Measurements from ENCODE around the gene AVEN. TPM values are rescaled to one million over a fixed set of nuclear protein-coding genes. Genes with fewer than 3 reads are reported as not detected.

AVEN gene
- total RNA-seq, 1 donor from 2014 or later = 8.9 TPM

DNA sequence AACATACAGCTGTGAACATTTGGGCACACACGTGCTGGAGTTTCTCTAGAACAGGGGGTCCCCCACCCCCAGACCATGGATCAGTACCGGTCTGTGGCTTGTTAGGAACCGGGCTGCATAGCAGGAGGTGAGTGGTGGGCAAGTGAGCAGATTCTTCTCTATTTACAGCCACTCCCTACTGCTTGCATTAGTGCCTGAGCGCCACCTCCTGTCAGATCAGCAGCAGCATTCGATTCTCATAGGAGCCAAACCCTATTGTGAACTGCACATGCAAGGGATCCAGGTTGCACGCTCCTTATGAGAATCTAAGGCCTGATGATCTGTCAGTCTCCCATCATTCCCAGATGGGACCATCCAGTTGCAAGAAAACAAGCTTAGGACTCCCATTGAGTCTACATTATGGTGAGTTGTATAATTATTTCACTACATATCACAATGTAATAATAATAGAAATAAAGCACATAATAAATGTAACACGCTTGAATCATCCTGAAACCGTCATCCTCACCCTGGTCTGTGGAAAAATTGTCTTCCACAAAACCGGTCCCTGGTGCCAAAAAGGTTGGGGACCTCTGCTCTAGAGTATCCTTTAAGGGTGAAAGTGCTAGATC, 44.9 kb downstream of the AVEN start:
- DNase-seq (no peak), ATAC-seq (no peak)
- H3K36me3 ChIP-seq = no peaks in the 10 kb centered on the region
- intact Hi-C loops (cut with DNase I) = no loop called here
- no peaks in the 10 kb centered on the region for H3K27me3 ChIP-seq (ENCODE audit: low read depth)
- TF ChIP-seq, protein P1, sequence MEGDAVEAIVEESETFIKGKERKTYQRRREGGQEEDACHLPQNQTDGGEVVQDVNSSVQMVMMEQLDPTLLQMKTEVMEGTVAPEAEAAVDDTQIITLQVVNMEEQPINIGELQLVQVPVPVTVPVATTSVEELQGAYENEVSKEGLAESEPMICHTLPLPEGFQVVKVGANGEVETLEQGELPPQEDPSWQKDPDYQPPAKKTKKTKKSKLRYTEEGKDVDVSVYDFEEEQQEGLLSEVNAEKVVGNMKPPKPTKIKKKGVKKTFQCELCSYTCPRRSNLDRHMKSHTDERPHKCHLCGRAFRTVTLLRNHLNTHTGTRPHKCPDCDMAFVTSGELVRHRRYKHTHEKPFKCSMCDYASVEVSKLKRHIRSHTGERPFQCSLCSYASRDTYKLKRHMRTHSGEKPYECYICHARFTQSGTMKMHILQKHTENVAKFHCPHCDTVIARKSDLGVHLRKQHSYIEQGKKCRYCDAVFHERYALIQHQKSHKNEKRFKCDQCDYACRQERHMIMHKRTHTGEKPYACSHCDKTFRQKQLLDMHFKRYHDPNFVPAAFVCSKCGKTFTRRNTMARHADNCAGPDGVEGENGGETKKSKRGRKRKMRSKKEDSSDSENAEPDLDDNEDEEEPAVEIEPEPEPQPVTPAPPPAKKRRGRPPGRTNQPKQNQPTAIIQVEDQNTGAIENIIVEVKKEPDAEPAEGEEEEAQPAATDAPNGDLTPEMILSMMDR (IDR thresholded peaks at IDR 0.05) = peak; percentile 15
- no peak overlapping the region for H3K27ac ChIP-seq
- H3K4me1 ChIP-seq = no peaks in the 10 kb centered on the region
- H3K9me3 ChIP-seq = no peaks in the 10 kb centered on the region
- no peak overlapping the region for H3K4me3 ChIP-seq

DNA sequence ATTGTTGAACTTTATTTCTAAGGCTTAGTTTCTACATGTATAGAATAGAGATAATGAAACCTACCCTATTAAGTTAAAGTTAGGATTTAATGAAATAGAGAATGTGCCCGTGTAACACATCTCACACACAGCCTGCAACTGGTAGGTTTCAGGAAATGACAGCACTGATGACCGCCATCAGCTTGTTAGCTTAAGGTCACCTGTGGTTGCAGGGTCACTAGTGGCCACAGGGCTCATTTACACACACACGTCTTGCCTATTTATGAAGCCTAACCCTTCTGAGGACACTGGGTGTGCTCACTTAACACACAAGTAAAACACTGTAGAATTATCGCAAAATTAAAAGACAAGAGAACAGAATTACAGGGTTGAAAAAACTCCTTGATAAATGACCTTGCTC, 50.6 kb downstream of the AVEN start:
- H3K9me3 ChIP-seq = no peaks in the 10 kb centered on the region
- intact Hi-C loops (cut with DNase I) = no loop called here
- no peak overlapping the region for H3K4me3 ChIP-seq
- no peak overlapping the region for H3K27ac ChIP-seq
- TF ChIP-seq, protein P1 (IDR thresholded peaks at IDR 0.05) = no peak
- H3K36me3 ChIP-seq = no peaks in the 10 kb centered on the region
- no peak for DNase-seq
- H3K27me3 ChIP-seq (ENCODE audit: low read depth) = no peaks in the 10 kb centered on the region
- ATAC-seq = no peak
- H3K4me1 ChIP-seq = no peaks in the 10 kb centered on the region

DNA sequence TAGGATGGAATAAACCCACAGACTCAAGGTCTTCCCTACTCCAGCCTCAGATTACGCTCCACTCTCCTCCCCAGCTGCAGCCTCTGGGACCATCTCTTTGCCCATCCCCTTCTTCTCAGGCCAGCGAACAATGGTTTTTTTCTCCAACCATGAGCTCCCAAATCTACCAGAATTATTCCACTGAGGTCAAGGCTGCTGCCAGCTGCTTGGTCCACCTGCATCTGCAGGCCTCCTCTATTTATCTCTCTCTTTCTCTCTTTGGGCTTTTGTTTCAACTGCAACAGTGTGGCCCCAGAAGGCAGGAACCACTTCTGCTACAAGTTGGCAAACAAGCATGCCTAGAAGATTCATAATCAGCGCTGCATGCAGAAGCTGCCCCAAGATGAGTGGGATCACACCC, 51.6 kb downstream of the AVEN start:
- H3K36me3 ChIP-seq = no peaks in the 10 kb centered on the region
- ATAC-seq (no peak), DNase-seq (no peak)
- intact Hi-C loops (cut with DNase I) = no loop called here
- TF ChIP-seq, protein P1 (IDR thresholded peaks at IDR 0.05) = no peak
- H3K4me3 ChIP-seq = no peak overlapping the region
- no peaks in the 10 kb centered on the region for H3K27me3 ChIP-seq (ENCODE audit: low read depth)
- no peaks in the 10 kb centered on the region for H3K9me3 ChIP-seq
- H3K27ac ChIP-seq = no peak overlapping the region
- H3K4me1 ChIP-seq = no peaks in the 10 kb centered on the region

- intact Hi-C loops (cut with DNase I) = no loop called here
- no peaks in the 10 kb centered on the region for H3K27me3 ChIP-seq (ENCODE audit: low read depth)
- no peak overlapping the region for H3K27ac ChIP-seq
- H3K4me3 ChIP-seq = no peak overlapping the region
- ATAC-seq (no peak), DNase-seq (no peak)
- TF ChIP-seq, protein P1 (IDR thresholded peaks at IDR 0.05) = no peak
- no peaks in the 10 kb centered on the region for H3K9me3 ChIP-seq
- no peaks in the 10 kb centered on the region for H3K4me1 ChIP-seq
- no peaks in the 10 kb centered on the region for H3K36me3 ChIP-seq
Measured at GRCh38 chr15:33985751-33986150, 53.3 kb downstream of the AVEN start.

DNA sequence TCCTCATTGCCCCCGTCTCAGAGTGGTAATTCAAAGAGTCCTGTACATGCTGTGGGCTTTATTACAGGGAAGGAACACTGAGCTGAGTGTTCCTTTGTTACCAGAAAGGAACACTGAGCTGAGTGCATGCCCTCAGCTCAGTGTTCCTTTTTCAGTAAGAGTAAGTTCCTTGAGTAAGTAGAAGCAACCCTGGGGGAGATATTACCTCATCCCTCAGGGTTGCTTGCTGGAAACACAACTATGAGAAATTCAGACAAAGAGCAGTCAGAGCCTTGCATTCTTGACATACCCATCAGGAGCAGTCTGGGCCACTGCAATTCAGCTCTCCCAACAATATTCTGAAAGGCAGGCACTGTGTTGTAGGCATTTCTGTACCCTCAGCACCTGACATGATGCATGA, 53.7 kb downstream of the AVEN start:
- Histone ChIP-seq H3K36me3 (no peaks in the 10 kb centered on the region), H3K9me3 (no peaks in the 10 kb centered on the region), H3K27me3 (ENCODE audit: low read depth) (no peaks in the 10 kb centered on the region), H3K27ac (no peak overlapping the region), H3K4me1 (no peaks in the 10 kb centered on the region), H3K4me3 (no peak overlapping the region)
- peak in 1 of 2 donors; percentile 15 for ATAC-seq
- intact Hi-C loops (cut with DNase I) = no loop called here
- TF ChIP-seq, protein P1 (IDR thresholded peaks at IDR 0.05) = no peak
- no peak for DNase-seq

All from lower lobe of right lung (tissue), 2 donors.